Activated naive CD4-positive, alpha-beta T cell treated with anti-CD3 and anti-CD28 coated beads, Interleukin-2, amount 10 ng/mL, durations not matched to agents 7 days and 5 days (primary cell): ENCODE data around the gene RAB19.
A peak's percentile ranks its signal among the peaks of the same experiment; 100 is the strongest.

Experiments used
- CTCF ChIA-PET: fragments of 350-600 bp; sonication (Branson Sonifier 250); formaldehyde crosslinking; loops from one replicate; lab custom pipeline; 2021; ENCODE audit warnings: antibody characterized with exemption; lab: Charles Lee
- DNase-seq: peaks from one replicate; pipeline ENCODE4 v3.0.0-alpha.2; 2020
- H3K27ac Mint-ChIP-seq: one replicate; pipeline ENCODE4 v1.8.0; 2021; ENCODE audit warnings: mild to moderate bottlenecking, moderate library complexity, mixed read lengths
- H3K27me3 Mint-ChIP-seq: one replicate; pipeline ENCODE4 v1.8.0; 2021; ENCODE audit warnings: mild to moderate bottlenecking, mixed read lengths
- H3K36me3 Mint-ChIP-seq: one replicate; pipeline ENCODE4 v1.8.0; 2021; ENCODE audit warnings: mixed read lengths
- H3K4me1 Mint-ChIP-seq: one replicate; pipeline ENCODE4 v1.8.0; 2021; ENCODE audit warnings: mixed read lengths
- H3K4me3 Mint-ChIP-seq: one replicate; pipeline ENCODE4 v1.8.0; 2021; ENCODE audit warnings: mild to moderate bottlenecking, moderate library complexity, mixed read lengths
- H3K9me3 Mint-ChIP-seq: one replicate; pipeline ENCODE4 v1.8.0; 2021; ENCODE audit warnings: mixed read lengths

The RAB19 gene, protein sequence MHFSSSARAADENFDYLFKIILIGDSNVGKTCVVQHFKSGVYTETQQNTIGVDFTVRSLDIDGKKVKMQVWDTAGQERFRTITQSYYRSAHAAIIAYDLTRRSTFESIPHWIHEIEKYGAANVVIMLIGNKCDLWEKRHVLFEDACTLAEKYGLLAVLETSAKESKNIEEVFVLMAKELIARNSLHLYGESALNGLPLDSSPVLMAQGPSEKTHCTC

DNA sequence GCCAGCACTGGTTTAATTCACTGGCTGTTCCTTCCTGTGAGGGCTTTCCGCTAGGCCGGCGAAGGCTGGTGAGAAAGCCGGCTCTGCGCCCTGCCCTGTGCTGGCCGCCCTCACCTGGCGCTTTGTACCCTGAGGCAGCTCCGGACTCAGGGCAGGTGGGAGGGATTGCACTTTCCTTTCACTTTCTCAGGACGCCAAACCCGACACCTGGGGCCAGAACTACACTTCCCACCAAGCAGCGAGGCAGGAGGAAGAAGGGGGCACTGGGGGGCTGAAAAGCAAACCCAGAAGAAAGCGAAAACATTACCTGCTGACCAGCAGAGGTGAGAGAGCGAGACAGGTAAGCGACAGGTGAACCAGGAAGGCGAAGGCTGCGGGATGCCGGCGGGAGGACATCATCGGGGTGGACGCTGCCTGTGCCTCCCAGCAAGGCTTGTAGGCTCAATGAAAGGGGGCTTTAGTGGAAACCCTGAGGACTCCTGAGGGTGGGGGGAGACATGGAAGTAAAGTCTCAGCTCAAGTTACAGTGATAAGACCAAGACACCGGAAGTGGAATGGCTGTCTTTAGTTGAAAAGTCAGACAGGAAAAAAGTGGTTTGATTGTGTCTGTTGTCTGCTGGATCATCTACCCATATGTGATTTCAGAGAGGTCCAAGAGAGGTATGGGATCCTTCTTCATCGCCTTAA is at the start of gene RAB19:
Gene RAB19 (plus strand): TSS at position 181 of the 687 bp plus-strand sequence. CDS start 3,589 bp downstream, outside the sequence.
- CTCF ChIA-PET, result no interaction called here
- Mint-ChIP-seq H3K27ac (peak within 1 kb of the TSS; percentile 95), H3K36me3 (peaks cover 10% of the 10 kb centered on the region), H3K4me3 (peak within 1 kb of the TSS; percentile 90), H3K27me3 (no peaks in the 10 kb centered on the region), H3K9me3 (no peaks in the 10 kb centered on the region), H3K4me1 (peaks cover 39% of the 10 kb centered on the region)
- DNase-seq, result peak; percentile 78

DNA sequence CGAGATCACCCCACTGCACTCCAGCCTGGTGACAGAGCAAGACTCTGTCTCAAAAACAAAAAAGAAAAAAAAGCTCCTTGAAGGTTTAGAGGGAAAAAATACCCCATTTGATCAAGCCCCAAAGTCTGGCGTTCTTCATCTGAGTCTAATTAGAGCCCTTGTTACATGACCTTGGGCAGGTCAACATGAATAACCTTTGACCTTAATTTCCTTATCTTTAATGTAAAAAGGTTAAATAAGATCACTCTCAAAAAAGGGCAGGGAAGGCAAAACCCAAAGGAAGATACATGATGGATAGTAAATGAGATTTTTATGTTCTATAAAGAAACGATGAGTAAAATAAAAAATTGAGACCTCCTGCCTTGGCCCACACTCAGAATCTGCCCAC is 45.8 kb upstream of the RAB19 start:
- H3K4me3 Mint-ChIP-seq, result no peak overlapping the region
- DNase-seq, result no peak
- no peaks in the 10 kb centered on the region for H3K9me3 Mint-ChIP-seq
- H3K4me1 Mint-ChIP-seq, result peaks cover 31% of the 10 kb centered on the region
- peak overlapping the region; percentile 52 for H3K27ac Mint-ChIP-seq
- no peaks in the 10 kb centered on the region for H3K27me3 Mint-ChIP-seq
- H3K36me3 Mint-ChIP-seq, result peaks cover 45% of the 10 kb centered on the region
- CTCF ChIA-PET, result no interaction called here

DNA sequence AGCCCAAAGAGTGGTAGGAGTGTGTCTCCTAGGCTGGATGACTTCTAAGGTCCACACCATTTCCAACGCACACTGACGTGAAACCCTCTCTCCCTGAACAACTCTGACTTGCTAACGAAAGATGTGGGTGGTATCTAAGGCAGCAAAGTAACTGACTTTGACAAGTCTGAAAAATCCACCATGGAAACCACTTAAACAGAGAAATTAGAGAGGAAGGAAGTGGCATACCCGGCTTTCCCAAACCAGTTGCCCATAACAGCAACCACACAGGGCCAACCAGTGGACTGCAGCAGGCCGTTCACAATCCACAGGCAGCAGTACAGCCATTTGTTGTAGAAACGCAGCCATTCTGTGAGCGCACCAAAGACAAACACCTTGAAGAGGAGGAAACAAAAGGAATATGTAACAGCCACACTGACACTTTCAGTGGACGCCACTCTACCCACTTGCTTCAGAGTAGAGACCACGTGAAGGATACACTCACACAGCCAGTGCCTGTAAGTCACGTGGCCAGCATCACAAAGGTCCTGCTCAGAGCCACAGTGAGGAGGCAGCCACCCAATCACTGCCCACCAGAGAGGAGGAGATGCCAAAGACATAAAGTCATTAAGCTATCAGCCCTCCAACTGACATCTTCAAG is 45.3 kb upstream of the RAB19 start:
- Mint-ChIP-seq H3K4me1 (peaks cover 31% of the 10 kb centered on the region), H3K4me3 (peak overlapping the region; percentile 41), H3K27ac (peak overlapping the region; percentile 91), H3K27me3 (no peaks in the 10 kb centered on the region), H3K9me3 (no peaks in the 10 kb centered on the region), H3K36me3 (peaks cover 42% of the 10 kb centered on the region)
- DNase-seq, result peak; percentile 25
- CTCF ChIA-PET, result interaction anchor here (0.7 kb wide), 1 partner anchor 18 kb away, joined by 3 read pairs; no protein-coding TSS in a partner anchor

DNA sequence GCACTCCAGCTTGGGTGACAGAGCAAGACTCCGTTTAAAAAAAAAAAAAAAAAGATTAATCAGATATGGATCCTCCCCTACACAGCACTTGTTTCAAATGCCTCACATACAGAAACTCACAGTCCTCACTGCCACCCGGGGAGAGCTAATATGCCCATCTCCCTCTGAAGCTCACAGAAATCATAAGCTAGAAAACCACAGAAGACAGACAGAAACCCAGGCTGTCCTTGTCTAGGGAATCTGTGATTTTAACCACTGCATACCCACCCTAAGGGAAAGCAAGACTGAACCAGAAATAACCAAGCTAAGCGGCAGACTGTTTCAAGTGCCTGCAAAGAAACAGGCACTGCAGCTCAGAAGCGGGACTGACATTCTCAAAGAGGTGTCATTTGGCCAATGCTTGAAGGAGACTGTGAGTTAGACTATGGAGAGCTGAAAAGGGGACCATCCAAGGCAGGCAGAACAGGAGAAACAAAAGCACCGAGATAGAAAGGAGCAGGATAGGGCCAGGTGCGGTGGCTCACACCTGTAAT is 43.1 kb upstream of the RAB19 start:
- peaks cover 41% of the 10 kb centered on the region for H3K36me3 Mint-ChIP-seq
- H3K27ac Mint-ChIP-seq, result peak overlapping the region; percentile 47

DNA sequence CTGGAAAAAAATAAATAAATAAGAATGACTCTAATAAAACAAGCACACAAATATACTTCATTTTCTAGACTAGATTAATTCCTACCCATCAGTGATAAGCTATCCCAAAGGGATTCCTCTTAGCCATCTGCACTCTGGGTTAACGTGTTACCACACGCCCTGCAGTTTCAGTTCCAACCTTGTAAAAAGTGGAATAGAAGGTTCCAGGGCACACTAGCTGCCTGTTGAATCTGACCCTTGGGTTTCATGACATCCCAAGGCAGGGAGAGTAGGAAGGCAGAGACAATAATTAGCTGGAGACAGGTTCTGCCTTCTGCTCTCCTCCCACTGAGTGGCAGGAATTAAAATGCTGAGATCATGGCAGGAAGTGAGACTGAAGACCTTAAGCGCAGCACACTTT is 39.0 kb upstream of the RAB19 start:
- CTCF ChIA-PET, result interaction anchor here (0.9 to 1.2 kb wide), 2 partner anchors 80 to 129 kb away, joined by 3 read pairs; no protein-coding TSS in a partner anchor

More for the DNA sequence above, 43.1 kb upstream of the RAB19 start:
- Mint-ChIP-seq H3K4me3 (no peak overlapping the region), H3K9me3 (no peaks in the 10 kb centered on the region), H3K27me3 (no peaks in the 10 kb centered on the region), H3K4me1 (peaks cover 33% of the 10 kb centered on the region)
- DNase-seq, result no peak
- CTCF ChIA-PET, result no interaction called here

DNA sequence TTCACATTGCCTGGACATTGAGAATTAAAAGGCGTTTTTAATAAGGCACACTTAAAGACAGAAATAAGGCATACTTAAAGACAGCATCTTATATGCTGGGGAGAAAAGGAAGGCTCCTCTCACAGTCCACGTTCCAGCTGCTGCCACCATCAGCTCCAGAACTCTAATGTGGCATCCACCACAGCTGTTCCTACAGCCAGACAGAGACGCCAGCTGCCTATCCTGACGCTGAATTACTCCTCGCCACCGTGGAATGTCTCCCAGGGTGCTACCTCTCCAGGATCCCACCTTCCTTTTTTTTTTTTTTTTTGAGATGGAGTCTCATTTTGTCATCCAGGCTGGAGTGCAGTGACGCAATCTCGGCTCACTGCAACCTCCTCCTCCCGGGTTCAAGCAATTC is 36.3 kb upstream of the RAB19 start:
- CTCF ChIA-PET, result interaction anchor here (0.7 kb wide), 1 partner anchor 58 kb away, joined by 6 read pairs; no protein-coding TSS in a partner anchor
- H3K9me3 Mint-ChIP-seq, result no peaks in the 10 kb centered on the region
- H3K36me3 Mint-ChIP-seq, result peaks cover 32% of the 10 kb centered on the region
- DNase-seq, result no peak
- H3K27ac Mint-ChIP-seq, result no peak overlapping the region
- peaks cover 4% of the 10 kb centered on the region for H3K4me1 Mint-ChIP-seq
- H3K4me3 Mint-ChIP-seq, result no peak overlapping the region
- no peaks in the 10 kb centered on the region for H3K27me3 Mint-ChIP-seq

More for the DNA sequence above, 39.0 kb upstream of the RAB19 start:
- Mint-ChIP-seq H3K36me3 (peaks cover 33% of the 10 kb centered on the region), H3K4me1 (peaks cover 10% of the 10 kb centered on the region), H3K9me3 (no peaks in the 10 kb centered on the region), H3K27ac (peak overlapping the region; percentile 14), H3K4me3 (no peak overlapping the region), H3K27me3 (no peaks in the 10 kb centered on the region)
- DNase-seq, result no peak

DNA sequence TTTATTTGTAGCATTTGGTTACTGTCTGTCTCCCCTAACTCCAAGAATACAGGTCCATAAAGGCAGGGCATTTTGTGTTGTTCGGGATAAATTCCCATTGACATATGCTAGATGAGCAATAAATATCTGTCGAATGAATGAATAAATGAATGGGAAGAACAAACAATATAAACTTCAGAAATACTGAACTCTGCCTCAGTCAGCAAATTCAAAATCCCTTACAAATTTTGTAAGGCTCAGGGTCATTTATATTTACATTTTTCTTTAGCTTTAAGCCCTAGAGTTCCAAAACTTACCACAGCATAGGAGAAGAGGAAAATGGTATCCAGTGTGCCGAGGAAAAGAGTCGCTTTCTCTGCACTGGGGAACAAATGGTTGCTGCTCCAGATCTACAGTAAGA is 34.6 kb upstream of the RAB19 start:
- Mint-ChIP-seq H3K36me3 (peaks cover 29% of the 10 kb centered on the region), H3K4me1 (peaks cover 14% of the 10 kb centered on the region), H3K9me3 (no peaks in the 10 kb centered on the region), H3K4me3 (no peak overlapping the region), H3K27ac (no peak overlapping the region), H3K27me3 (no peaks in the 10 kb centered on the region)
- CTCF ChIA-PET, result no interaction called here
- no peak for DNase-seq

DNA sequence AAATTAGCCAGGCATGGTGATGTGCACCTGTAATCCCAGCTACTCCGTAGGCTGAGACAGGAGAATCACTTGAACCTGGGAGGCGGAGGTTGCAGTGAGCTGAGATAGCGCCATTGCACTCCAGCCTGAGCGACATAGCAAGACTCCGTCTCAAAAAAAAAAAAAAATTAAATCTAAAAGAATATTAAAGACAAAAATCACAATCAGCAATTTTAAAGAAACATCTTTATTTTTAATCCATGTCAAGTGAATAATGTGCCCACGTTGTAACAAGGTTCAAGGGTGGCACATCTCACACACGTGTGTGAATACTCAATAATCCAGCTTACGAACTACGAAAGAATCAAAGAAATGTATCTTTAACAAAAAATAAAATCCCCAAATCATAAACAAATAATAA is 28.5 kb upstream of the RAB19 start:
- Mint-ChIP-seq H3K27me3 (no peaks in the 10 kb centered on the region), H3K9me3 (no peaks in the 10 kb centered on the region), H3K27ac (peak overlapping the region; percentile 94), H3K4me3 (peak overlapping the region; percentile 71), H3K4me1 (peaks cover 43% of the 10 kb centered on the region), H3K36me3 (peaks cover 35% of the 10 kb centered on the region)
- CTCF ChIA-PET, result interaction anchor here (2.1 kb wide), 2 partner anchors 10 to 68 kb away, joined by 8 to 10 read pairs; no protein-coding TSS in a partner anchor
- no peak for DNase-seq

DNA sequence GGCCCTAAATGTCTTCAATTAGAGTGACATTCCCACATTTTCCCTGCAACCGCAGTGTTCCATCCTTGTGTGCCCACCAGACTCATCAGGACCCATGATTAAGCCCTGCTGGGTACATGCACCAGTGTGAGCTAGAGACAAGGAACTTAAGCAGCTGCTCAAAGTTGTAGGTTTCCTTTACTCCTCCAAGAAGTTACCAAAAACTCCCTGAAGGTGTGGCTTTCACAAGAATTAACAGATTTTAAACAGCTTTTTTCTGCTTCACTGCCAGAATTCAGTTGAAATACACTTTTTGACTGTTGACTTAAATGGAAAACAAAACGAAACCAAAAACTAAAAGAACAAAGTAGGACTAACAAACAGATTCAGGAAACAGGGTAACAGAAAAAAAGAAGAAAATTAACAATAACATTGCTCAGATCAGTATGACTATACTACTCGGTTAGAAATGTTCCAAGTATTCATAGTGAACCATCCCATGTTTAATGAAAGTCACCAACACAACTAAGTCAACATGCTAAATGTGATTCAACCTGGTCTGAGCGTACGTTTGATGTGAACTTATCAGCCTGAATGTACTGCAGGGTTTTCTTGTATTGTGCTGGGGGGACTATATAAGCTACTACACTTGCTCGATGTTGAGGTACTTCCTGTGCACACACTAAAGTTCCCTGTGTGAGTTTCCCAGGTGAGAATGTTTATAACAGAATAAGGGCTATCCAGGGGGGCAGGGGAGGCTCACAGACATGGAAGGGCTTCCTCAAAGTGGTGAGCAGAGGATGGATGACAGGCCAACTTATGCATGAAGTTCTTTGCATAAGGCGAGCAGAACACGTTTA is 27.7 kb upstream of the RAB19 start:
- peak; percentile 38 for DNase-seq
- H3K9me3 Mint-ChIP-seq, result no peaks in the 10 kb centered on the region
- CTCF ChIA-PET, result interaction anchor here (1.3 to 2.1 kb wide), 3 partner anchors 9 to 68 kb away, joined by 3 to 10 read pairs (median 8); no protein-coding TSS in a partner anchor
- peaks cover 34% of the 10 kb centered on the region for H3K36me3 Mint-ChIP-seq
- H3K4me3 Mint-ChIP-seq, result peak overlapping the region; percentile 71
- peak overlapping the region; percentile 94 for H3K27ac Mint-ChIP-seq
- H3K4me1 Mint-ChIP-seq, result peaks cover 43% of the 10 kb centered on the region
- H3K27me3 Mint-ChIP-seq, result no peaks in the 10 kb centered on the region

DNA sequence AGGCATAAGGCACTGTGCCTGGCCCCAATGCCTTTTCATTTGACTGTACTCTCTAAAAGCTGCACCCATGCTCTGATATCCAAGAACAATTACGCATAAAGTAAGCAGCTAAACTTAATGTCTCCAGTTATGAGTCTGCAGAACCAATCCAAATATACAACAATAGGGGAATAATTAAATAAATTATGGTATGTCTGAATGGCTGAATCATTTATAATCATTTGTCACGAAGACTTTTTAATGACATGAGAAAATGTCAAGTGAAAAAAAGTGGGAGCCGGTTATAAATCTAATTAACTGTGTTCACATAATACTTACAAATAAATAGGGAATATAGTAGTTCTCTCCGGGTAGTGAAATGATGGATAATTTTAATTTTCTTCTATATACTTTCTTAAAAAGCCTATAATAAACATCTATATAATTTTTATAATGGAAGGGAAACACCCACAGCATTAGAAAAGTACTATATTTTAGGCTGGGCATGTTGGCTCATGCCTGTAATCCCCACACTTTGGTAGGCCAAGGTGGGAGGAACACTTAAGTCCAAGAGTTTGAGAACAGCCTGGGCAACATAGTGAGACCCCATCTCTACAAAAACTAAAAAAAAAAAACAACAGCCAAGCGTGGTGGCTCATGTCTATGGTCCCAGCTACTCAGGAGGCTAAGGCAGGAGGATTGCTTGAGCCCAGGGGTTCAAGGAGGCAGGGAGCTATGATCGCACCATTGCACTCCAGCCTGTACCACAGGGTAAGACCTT is 19.7 kb upstream of the RAB19 start:
- Mint-ChIP-seq H3K27me3 (no peaks in the 10 kb centered on the region), H3K36me3 (peaks cover 23% of the 10 kb centered on the region), H3K4me1 (peaks cover 12% of the 10 kb centered on the region), H3K9me3 (no peaks in the 10 kb centered on the region), H3K4me3 (no peak overlapping the region), H3K27ac (no peak overlapping the region)
- CTCF ChIA-PET, result interaction anchor here (1.8 to 2.7 kb wide), 2 partner anchors 8 to 60 kb away, joined by 5 to 10 read pairs; no protein-coding TSS in a partner anchor
- no peak for DNase-seq

DNA sequence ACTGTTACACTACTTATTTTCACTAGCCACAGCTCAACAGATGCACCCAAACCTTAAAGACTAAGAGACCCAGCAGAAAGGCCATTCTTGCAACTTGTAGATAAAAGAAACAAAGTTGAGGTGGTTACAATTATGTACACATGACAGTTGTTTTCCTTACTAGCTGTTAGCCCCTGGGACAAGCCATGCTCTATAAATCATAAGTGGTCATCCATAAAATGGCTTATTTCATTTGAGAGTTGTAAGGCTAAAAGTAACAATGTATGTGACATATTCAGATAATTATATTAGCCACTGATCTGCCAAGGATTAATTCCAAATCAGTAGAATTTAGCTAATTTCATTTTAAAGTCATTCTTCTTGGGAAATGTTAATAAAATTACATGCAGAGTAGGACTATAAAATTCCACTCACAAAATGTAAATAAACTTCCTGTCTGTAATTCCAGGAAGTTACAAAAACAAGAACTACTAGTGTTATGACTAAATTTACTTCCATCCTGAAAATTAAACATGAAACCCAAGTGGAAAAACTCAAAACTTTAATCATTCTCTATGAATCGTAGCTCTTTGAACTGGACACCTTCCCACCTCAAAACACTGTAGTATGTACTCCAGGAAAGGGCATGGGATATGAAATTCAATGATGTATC is 18.8 kb upstream of the RAB19 start:
- Mint-ChIP-seq H3K27me3 (no peaks in the 10 kb centered on the region), H3K4me1 (peaks cover 12% of the 10 kb centered on the region), H3K36me3 (peaks cover 17% of the 10 kb centered on the region), H3K4me3 (no peak overlapping the region), H3K9me3 (no peaks in the 10 kb centered on the region), H3K27ac (no peak overlapping the region)
- CTCF ChIA-PET, result interaction anchor here (0.7 to 1.8 kb wide), 3 partner anchors 9 to 269 kb away, joined by 3 to 10 read pairs (median 4); no protein-coding TSS in a partner anchor
- DNase-seq, result no peak

DNA sequence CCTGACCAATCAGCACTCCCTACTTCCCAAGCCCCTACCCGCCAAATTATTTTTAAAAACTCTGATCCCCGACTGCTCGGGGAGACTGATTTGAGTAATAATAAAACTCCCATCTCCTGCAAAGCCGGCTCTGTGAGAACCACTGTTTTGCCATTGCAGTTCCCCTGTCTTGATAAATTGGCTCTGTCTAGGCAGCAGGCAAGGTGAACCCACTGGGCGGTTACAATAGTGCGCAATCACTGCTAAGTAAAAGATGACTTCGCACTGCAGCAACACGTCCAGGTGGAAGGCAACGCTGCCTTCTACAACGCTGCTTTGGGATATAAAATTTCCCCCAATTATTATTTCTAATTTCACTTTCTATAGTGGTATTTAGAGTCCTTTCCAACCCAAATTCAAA is 14.4 kb upstream of the RAB19 start:
- H3K4me3 Mint-ChIP-seq, result no peak overlapping the region
- no peaks in the 10 kb centered on the region for H3K9me3 Mint-ChIP-seq
- H3K27ac Mint-ChIP-seq, result no peak overlapping the region
- CTCF ChIA-PET, result no interaction called here
- H3K27me3 Mint-ChIP-seq, result no peaks in the 10 kb centered on the region
- peaks cover 6% of the 10 kb centered on the region for H3K36me3 Mint-ChIP-seq
- no peak for DNase-seq
- peaks cover 12% of the 10 kb centered on the region for H3K4me1 Mint-ChIP-seq
